Kidney glomerular epithelial cell (primary cell): ENCODE results near the gene ATP1A4.

Experiments used
- DNase-seq: peaks from one replicate; lab custom pipeline; 2025; lab: John Stamatoyannopoulos, UW

The ATP1A4 gene

DNA sequence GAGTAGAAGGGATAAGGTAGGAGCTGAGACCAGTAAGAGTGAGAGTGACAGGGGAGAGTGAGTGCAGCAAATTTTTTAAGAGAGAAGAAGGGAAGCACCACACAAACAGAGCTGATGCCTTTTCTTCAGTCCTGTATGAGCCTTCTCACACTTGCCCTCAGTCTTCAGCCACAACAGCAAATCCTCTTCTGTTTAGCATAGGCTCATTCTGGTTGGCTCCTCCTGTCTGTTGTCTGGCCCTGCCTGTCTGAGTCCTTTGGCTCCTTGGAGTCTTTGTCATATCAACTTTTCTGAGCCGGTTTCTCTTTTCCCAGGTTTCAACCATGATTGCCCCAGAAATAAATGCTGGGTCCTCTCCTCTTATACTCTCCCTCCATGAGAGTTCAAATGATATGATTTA lies 26.3 kb downstream of the ATP1A4 start:
- no peak for DNase-seq

DNA sequence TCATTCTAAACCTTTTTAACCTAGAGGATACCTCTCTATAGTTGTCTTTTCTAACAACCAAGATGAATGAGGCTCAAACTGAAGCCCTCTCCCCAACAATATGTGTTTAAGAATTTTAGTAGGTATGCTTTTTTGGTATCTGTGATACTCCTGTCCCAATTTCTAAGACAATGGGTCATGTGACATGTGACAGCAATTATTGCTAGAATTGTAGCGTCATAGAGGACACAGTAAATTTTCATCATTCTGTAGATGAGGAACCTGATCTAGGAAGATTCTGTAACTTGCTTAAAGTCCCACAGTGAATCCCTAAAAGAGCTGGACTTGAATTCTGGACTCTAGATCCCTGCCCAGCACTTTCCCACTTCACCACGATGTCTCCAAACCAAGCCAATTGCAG lies 27.3 kb downstream of the ATP1A4 start:
- DNase-seq: no peak

DNA sequence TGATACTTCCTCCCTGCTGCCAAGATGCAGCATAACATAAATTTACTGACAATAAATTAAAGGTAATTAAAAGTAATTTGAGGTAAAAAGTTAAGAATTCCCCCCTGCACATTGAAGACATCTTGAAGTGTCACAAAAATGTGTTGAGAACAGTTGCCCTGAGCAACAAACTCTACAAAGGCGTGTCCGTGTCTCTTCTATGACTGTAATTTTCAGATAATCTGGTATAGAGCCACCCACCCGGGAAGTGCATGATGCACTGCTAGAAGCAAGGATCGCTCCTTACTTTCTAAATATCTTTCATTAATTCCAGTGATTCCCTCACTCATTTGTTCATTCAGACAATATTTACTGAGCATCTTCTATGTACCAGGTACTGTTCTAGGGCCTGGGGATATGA lies 27.9 kb downstream of the ATP1A4 start:
- DNase-seq: no peak

DNA sequence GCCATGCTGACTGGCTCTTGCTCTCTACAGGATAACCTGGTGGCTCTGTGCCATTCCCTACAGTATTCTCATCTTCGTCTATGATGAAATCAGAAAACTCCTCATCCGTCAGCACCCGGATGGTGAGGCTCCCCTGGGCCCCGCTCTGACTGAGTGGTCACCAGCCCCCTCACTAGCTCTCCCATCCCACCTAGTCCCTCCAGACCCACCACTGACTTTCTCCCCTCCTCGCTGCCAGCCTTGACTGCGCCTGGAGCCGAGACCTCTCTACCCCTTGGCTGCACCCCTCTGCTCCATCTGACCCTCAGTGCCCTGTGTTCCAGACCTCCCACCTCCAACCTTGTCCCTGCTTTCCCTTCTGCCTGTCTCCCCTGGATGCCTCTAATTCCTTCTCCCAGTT lies 34.8 kb downstream of the ATP1A4 start:
- DNase-seq: no peak

DNA sequence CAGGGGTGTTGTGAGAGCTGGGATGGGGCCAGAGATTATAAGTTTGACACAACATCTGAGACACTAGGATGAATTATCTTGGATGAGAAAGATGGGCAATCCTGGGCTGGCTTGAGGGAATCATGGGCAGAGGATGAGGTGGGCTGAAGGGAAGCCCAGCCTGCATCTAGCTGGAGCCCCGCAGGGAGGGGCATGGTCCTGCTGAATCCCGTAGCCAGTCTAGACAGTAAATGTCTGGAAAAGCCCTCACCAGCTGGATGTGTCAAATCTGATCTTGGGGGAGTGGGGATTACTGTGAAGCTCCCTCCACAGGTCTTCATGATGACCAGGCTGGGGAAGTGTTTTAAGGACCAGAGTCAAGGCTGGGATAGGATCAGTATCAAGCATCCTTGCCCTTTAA lies 35.3 kb downstream of the ATP1A4 start:
- DNase-seq: no peak

DNA sequence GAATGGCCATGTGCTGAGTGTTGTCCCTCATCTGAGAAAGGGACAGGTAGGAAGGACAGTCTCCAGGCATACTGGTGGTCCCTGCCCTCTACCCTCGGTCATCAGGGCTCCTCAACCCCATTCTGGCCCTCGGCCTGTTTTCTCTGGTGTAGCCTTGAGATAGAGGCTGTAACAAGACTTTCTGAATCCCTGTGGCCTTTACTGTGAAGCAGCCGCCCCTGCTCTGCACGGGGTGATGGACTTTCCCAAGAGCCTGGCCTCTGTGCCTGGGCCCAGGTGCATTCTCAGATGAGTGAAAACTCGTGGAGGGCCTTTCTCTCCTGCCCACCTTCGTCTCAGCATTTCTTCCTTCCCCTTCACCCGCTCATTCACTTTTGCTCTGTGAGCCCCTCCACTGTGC lies 36.0 kb downstream of the ATP1A4 start:
- DNase-seq: no peak

DNA sequence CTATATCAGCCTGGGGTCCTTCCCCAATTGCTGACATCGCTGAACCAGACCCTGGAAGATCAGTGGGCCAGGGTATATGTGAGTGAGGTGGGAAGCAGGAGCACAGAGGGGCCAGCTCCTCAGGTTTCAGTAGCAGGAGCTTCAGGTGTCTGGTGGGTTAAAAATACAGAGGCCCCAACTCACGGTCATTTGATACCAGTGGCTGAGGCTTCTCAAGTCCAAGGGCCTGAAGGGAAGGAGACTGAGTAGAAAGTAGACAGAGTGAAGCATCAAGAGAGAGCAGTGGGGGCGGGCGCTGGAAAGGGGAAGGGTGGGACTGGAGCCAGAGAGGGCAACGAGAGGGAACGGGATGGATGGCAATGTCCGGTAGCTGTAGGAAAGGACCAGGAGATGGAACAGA lies 36.9 kb downstream of the ATP1A4 start:
- DNase-seq: no peak

DNA sequence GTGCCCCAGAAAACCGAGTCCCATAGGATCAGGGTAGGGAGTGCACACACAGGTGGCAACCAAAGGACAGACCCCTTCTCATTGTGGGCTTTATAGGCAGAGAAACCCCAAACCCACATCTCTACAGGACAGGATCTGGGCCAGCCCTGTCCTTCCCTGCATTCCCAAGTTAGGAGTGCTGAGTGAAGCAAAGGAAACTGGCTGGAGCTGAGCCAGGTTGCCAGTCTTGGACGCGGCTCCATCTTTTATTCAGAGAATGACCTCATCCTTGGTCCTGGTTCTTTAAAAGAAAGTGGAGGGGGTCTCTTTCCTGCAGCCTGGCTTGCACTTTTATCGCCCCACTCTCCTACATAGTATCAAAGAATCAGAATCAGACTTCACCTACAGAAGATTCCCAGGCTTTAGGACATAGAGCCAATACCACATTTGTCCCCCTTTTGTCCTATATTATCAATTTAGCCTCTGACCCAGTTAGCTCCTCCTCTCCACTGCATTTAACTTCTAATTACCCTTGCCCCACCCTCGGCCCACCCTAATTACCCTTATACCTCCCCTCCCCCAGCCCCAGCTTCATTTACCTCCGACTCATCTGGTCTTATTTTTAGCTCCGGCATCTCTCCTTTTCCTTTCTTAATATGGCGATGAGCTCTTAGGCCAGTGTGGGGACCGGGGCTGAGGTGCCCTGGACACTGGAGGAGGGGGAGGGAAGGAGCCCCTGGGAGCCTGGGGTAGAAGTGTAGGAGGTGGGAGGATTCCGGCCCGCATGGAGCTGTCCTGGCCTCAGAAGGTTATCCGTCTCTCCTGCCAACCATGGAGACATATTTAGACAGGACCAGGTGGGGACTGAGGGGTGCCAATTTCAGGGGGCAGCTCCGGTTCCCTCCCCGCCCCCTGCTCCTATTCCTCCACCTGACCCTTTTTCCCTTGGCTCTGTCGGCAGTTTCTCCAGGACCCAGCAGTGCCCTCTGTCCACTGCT lies 38.5 kb downstream of the ATP1A4 start, which contains the start of gene CASQ1:
TSS of gene CASQ1 (plus strand) at position 927 of the 977 bp plus-strand sequence. CDS start 177 bp downstream, outside the sequence.
- DNase-seq: no peak

DNA sequence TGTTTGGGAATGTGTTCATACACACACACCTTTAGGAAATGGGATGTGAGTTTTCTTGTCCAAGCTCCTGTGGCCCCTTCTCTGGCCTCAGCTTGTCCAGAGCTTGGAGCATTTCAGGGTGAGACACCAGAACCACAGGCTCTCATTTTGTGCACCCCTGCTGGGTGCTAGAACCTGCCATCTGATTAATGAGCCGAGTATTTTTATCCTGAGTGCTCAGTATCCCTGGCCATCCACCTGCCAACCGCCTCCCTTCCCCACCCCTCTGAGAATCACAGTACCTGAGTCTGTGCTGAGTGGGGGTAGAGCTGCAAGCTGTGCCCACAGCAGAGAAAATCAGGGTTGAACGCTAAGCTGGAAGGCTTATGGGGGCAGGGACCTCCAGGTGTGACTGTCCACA lies 40.4 kb downstream of the ATP1A4 start:
- no peak for DNase-seq

DNA sequence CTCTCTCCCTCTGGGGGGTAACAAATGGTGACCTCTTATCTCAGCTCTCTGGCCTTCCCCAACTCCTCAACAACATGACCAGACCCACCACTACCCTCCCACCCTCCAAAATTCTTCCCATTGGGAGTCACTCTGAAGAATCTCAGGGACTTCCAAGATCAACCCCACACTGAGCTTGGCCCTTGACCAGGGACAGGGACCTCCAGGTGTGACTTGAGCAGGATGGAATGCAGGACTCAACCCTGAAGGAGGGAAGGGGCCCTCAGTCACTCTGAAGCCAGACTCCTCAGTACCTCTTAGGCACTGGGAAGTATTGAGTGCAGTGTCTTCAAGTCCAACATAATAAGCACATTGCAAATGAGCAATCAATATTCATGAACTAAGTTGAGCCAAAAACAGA lies 40.8 kb downstream of the ATP1A4 start:
- DNase-seq: no peak

DNA sequence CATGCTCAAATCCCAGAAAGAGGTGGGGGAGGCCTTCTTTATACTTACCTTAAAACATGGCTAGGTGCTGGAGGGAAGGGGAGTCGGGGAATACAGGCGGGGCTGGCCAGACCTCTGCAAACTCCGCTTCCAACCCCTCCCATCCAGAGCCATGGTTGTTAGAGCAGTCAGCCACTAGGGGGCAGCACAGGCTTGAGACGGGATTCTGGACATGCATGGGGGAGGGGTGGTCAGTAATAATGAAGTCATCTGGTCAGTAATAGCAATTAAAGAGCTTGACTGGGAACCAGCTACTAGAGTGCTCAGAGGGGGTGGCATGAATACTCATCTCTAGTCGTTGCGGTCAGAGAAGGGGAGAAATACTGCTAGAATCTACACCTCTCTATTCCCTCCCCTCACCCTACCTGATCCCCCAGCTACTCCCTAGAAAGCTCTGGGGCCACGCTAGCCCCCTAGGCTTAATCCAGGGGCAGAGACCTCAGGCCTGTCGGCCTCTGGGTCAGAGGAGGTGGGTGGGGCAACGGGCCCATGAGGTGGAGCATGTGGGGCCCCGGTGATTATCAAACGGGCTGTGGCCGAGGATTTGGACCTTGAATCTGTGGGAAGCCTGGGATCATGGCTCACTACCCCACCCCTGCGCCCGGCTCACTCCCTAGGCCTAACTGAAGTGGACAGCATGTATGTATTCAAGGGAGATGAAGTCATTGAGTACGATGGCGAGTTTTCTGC lies 41.9 kb downstream of the ATP1A4 start:
- peak; percentile 91 for DNase-seq

DNA sequence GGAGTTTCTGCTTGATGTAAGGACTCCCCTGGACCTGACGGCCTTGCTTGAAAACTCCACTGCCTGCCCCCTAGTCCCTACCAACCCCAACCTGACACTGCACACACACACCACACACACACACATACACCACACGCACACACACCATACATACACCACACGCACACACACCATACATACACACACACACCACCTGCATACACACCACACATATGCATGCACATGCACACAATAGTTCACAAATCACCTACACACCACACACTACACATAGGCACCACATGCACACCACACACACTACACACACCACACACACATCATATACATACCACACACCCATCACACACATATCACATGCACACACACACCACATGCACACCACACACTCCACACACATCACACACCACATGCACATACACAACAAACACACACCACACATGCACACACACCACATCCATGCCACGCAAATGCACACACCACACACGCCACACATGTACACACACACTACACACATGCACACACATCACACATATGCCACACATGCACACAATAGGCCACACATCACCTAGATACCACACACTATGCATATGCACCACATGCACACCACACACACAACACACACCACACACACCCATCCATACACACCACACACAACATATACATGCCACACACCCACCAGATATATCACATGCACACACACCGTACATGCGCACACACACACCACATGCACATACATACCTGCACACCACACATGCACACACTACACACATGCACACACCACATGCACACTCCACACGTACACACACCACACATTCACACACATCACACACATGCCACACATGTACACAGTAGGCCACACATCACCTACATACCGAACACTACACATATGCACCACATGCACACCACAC lies 42.7 kb downstream of the ATP1A4 start:
- DNase-seq: no peak

DNA sequence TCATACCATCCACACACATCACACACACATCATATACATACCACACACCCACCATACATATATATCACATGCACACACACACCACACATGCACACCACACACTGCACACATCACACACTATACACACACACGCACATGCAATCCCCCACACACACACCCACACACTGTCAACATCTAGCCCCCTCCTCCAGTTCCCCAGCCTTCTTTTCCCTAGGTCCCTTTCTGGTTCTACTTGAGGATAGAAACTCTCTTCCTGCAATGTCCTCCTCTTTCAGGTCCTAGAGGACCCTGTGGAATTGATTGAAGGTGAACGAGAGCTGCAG lies 43.3 kb downstream of the ATP1A4 start:
- no peak for DNase-seq

DNA sequence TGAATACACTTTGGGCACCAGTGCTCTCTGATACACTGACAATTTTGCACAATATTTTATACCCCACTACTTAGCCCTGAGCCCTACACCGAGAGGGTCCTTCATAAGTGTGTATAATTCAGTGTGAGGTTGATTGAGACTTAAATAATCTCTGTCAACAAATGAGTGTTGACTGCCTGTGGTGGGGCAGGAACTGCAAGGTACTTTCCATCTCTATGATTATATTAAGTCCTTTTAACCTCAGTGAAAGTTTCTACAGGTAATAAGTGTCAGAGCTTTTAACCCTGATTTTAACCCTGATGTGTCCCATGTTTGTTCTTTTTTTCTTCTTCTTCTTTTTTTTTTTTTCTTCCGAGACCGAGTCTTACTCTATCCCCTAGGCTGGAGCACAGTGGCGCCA lies 44.7 kb downstream of the ATP1A4 start:
- DNase-seq: no peak

DNA sequence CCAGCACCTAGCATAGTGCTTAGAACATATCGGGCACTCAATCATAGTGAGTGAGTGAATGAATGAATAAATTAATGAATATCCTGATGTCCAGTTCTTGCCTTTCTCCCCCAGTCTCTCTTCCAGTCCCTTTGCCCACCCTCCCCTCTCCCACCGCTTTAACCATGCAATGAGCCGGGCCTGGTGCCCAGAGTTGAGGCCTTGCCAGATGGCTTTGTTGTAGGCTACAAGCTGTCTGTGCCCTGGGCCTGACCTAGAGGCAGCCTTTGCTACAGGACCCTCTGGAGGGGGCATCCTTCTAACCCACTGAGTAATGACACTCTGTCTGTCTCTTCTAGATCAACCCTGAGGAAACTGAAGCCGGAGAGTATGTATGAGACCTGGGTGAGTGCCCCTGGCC lies 45.8 kb downstream of the ATP1A4 start:
- no peak for DNase-seq

DNA sequence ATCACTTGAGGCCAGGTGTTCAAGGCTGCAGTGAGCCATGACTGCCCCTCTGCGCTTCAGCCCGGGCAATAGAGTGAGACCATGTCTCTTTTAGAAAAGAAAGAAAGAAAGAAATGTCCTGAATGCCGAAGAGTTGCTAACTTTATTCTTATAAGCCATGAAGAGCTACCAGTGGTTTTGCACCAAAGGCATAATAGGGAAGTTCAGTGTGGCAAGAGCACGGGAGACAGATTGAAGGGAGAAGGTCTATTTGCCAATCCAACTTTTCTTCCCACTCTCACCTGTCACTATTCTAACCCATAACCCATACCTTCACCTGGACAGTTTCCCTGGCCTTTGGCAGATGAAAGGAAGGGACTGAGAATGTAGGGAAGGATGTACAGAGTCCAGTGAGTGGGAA lies 49.4 kb downstream of the ATP1A4 start:
- DNase-seq: no peak

DNA sequence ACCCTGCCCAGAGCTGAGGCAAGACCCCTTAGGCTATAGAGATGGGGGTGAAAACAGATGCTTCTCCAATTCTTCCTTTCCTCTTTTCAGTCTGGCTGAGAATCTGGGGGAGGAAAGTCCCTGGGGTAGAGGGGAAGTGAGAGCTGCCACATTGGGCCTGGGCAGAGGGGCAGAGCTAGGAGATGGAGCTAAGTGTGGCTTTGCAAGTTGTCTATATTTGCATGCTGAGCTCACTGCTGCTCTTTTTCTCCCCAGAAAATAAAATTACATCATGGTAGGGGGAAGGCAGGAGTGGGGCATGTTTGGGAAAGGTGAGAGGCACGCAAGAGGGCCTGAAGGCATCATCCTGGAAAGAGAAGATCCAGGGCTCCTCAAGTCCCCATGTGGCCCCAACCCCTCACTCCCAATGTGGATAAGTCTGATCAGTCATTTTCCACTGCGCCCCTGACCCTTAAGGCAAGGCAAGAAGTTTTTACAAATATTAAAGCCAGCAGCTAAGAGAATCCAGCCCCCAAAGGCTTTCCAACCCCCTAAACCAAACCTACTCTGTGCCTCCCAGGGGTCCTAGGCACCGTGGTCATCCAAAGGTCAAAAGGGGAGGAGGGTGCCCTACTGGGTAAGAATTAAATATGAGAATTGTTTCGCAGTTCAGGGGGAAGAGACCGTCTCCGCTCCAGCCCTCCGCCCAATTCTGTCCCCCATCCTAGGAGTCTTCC lies 53.3 kb downstream of the ATP1A4 start:
- no peak for DNase-seq

DNA sequence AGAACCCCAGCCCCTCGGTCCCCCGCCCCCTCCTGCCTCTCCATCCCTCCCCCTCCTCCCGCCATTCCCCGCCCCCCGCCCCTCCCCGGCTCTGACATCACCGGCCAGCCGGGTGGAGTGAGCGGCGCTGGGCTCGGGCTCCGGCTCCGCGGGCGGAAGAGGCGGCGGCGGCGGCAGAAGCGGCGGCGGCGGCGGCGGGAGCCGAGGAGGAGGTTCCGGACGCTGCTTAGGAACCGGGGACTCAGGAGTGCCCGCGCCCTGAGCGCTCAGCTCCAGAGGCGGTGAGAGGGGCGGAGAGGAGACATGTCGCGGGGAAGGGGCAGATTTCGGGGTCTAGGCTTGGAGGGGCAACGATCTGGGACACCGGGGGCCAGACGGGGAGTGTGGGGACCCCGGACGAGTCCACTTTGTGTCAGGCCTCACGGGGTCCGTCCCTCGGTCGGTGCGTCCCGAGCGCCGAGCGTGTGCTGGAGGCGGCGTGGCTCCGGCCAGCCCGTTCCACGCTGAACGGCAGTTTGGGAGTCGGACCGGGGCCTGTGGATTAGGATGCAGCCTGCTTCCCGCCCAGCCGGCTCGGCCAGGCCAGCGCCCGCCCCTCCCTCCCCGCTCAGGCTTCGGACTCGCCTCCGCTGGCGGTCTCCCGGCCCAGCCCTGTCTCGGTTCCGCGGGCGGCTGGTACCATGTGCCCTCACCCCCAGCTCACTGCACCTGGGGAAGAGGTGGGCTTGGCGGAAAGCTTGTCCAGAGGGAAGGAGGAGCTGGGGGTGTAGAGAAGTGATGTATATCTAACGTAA lies 54.0 kb downstream of the ATP1A4 start, which contains the start of gene PEA15:
TSS of gene PEA15 (plus strand) at position 143 of the 794 bp plus-strand sequence. CDS start 6,161 bp downstream, outside the sequence.
- DNase-seq: no peak

DNA sequence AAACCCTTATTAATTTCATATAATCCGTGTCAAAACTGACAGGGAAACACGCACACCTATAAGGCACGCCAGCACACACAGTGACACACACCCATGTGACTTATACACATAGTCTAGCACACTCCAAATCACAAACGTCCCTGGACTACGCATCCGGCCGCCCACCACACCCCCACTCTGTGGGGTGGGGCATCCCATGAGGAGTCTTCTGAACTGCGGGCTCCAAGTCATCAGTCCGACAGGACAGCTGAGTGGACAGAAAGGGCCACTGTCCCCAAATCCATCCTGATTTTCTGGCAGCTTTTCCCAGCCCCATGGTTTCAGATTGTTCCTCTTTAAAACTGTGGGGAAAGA lies 54.6 kb downstream of the ATP1A4 start:
- peak; percentile 48 for DNase-seq

DNA sequence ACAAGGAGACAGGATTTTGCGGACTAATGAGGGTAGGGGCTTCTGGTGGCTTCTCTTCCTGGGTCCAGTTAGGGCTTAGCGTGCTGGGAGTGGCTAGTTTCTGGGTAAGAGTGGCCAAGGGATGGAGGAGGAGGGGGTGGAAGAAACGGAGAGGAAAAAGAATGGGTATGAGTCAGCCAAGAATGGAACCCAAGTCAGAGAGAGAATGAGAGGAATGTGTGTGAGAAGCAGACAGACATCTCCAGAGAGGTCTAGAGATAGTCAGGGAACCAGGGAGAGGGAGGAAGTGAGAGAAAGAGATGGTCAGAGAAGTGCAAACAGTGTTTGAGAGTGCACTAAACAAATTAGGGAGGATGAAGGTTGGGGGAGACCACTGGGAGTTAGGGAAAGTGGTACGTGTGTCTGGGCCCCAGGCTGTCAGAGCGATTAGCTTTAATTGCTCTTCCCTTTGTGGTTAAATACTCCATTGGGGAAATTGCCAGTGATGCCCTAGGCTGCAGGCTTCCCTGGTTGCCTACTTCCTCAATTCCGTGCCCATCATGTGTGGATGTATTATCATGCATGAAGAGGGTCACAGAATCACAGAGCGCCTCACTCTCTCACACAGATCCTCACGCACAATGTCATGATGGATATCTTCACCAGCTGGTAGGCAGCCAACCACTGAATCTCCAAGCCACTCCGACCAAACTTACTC lies 55.2 kb downstream of the ATP1A4 start:
- DNase-seq: peak; percentile 93
